ENCODE data around the gene NDST3.

The NDST3 gene

GRCh38 chr4:118307643-118308042, 273.4 kb downstream of the NDST3 start:
- Histone ChIP-seq H3K4me1 (ENCODE audit: control insufficient read depth, low read length) (no peaks in the 10 kb centered on the region), H3K4me3 (ENCODE audit: low read length) (no peak overlapping the region), H3K9me2 (replicated peaks; ENCODE audit: control insufficient read depth, low read length) (no peaks in the 10 kb centered on the region), H3K27me3 (ENCODE audit: control insufficient read depth, low read length) (peaks cover 5% of the 10 kb centered on the region), H3K36me3 (ENCODE audit: control insufficient read depth, low read length) (no peaks in the 10 kb centered on the region), H3F3A (ENCODE audit: control insufficient read depth, insufficient read depth) (no peaks in the 10 kb centered on the region), H3K79me2 (ENCODE audit: control insufficient read depth, low read length) (no peaks in the 10 kb centered on the region), H3K27ac (ENCODE audit: low read depth, low read length) (no peak overlapping the region), H3K9me3 (ENCODE audit: control insufficient read depth, insufficient read depth, low read length) (no peaks in the 10 kb centered on the region), H3K4me2 (ENCODE audit: low read length) (no peak overlapping the region), H4K20me1 (ENCODE audit: control insufficient read depth, insufficient read depth, low read depth, low read length) (no peaks in the 10 kb centered on the region)
- no peak for TF ChIP-seq EZH2phosphoT487 (IDR thresholded peaks at IDR 0.05; ENCODE audit: borderline replicate concordance, low read length)
- TF ChIP-seq, protein P1, sequence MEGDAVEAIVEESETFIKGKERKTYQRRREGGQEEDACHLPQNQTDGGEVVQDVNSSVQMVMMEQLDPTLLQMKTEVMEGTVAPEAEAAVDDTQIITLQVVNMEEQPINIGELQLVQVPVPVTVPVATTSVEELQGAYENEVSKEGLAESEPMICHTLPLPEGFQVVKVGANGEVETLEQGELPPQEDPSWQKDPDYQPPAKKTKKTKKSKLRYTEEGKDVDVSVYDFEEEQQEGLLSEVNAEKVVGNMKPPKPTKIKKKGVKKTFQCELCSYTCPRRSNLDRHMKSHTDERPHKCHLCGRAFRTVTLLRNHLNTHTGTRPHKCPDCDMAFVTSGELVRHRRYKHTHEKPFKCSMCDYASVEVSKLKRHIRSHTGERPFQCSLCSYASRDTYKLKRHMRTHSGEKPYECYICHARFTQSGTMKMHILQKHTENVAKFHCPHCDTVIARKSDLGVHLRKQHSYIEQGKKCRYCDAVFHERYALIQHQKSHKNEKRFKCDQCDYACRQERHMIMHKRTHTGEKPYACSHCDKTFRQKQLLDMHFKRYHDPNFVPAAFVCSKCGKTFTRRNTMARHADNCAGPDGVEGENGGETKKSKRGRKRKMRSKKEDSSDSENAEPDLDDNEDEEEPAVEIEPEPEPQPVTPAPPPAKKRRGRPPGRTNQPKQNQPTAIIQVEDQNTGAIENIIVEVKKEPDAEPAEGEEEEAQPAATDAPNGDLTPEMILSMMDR (IDR thresholded peaks at IDR 0.05; ENCODE audit: low read depth, low read length, poor library complexity, severe bottlenecking): no peak
